HT-29 (cell line): ENCODE measurements around the gene NKX2-2. TPM values are rescaled to one million over a fixed set of nuclear protein-coding genes. Genes with fewer than 3 reads are reported as not detected.

Source experiments
- total RNA-seq: library from RNA; depleted of rRNA; stranded (reverse); fragments of >200 nt; shearing (Covaris generic); gene quantifications from 2 replicates; pipeline ENCODE4 v1.2.3, GENCODE V29; 2014; rRNA removed

NKX2-2 gene
- total RNA-seq, 1 experiment from 2014 or later = not detected

Other genes starting within 250 kb of the NKX2-2 start
- 42.3 and 44.0 TPM in 2 replicates for gene XRN2, start 210.7 kb downstream of the NKX2-2 start, total RNA-seq
- gene NKX2-4, start 116.5 kb downstream of the NKX2-2 start, total RNA-seq = not detected in 2 replicates
- gene PAX1, start 191.6 kb upstream of the NKX2-2 start, total RNA-seq = not detected in 2 replicates